OCI-LY3 (cell line): ENCODE measurements around the gene TRIM2.

Experiments used
- EZH2phosphoT487 ChIP-seq: fragments of 200-600 bp; shearing (Covaris generic); IDR thresholded peaks from 2 replicates; pipeline ENCODE4 v1.6.1; 2018; ENCODE audit warnings: antibody characterized with exemption, mixed run types, low read depth
- TF ChIP-seq, protein P1 (sequence below): fragments of 200-600, 300-600 bp; sonication (generic); IDR thresholded peaks from 2 replicates; pipeline ENCODE4 v1.5.1; 2014; ENCODE audit warnings: antibody characterized with exemption, low read length, low read depth

DNA sequence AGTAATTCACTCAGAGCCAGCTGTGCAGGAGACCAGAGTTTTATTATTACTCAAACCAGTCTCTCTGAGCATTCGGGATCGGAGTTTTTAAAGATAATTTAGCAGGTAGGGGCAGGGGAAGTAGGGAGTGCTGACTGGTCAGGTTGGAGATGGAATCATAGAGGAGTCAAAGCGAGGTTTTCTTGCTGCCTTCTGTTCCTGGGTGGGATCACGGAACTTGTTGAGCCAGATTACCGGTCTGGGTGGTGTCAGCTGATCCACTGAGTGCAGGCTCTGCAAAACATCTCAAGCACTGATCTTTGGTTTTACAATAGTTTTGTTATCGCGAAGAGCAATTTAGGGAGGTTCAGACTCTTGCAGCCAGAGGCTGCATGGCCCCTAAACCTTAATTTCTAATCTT, 63.6 kb downstream of the TRIM2 start:
- TF ChIP-seq, protein P1, sequence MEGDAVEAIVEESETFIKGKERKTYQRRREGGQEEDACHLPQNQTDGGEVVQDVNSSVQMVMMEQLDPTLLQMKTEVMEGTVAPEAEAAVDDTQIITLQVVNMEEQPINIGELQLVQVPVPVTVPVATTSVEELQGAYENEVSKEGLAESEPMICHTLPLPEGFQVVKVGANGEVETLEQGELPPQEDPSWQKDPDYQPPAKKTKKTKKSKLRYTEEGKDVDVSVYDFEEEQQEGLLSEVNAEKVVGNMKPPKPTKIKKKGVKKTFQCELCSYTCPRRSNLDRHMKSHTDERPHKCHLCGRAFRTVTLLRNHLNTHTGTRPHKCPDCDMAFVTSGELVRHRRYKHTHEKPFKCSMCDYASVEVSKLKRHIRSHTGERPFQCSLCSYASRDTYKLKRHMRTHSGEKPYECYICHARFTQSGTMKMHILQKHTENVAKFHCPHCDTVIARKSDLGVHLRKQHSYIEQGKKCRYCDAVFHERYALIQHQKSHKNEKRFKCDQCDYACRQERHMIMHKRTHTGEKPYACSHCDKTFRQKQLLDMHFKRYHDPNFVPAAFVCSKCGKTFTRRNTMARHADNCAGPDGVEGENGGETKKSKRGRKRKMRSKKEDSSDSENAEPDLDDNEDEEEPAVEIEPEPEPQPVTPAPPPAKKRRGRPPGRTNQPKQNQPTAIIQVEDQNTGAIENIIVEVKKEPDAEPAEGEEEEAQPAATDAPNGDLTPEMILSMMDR, result no peak
- no peak for TF ChIP-seq EZH2phosphoT487
